Subcutaneous adipose tissue (tissue), 4 donors: ENCODE results near the gene HSD17B3. TPM values are rescaled to one million over a fixed set of nuclear protein-coding genes. Genes with fewer than 3 reads are reported as not detected.

Source experiments
- small RNA-seq: library from RNA; depleted of rRNA; stranded (forward); fragments of <200 nt; gene quantifications from one replicate; pipeline ENCODE3, GENCODE V24; 2016
- total RNA-seq, 4 donors: library from RNA; depleted of rRNA; stranded (reverse); fragments of >200 nt; gene quantifications; one replicate each; pipeline ENCODE4 v1.1.0, GENCODE V29; 2016
- TF ChIP-seq, protein P1 (sequence below): fragments of 450-650 bp; IDR thresholded peaks from one replicate; pipeline ENCODE4 v1.5.1; 2016; ENCODE audit warnings: low read depth, mild to moderate bottlenecking, control low read depth, antibody characterized with exemption, moderate library complexity

HSD17B3 gene
- total RNA-seq, 4 donors from 2014 or later: 2.6 TPM; not detected in 3

DNA sequence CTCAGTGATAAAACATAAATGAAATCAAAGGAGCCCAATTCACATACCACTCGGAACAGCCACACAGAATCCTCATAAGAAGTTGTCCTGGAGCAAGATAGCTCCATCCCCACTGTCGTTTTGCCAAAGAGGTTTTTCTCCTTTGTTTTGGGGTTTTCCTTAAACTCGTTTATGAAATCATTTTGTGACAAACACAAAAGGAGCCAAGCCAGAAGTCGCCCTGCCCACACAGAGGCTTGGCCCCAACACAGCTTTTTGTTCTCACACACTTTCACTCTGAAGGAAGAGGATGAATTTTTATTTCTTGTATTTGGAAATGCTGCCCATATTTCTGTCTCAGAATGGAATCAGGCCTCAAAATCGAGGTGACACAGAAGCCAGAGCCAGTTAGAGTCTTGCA lies 113.4 kb downstream of the HSD17B3 start:
- TF ChIP-seq, protein P1, sequence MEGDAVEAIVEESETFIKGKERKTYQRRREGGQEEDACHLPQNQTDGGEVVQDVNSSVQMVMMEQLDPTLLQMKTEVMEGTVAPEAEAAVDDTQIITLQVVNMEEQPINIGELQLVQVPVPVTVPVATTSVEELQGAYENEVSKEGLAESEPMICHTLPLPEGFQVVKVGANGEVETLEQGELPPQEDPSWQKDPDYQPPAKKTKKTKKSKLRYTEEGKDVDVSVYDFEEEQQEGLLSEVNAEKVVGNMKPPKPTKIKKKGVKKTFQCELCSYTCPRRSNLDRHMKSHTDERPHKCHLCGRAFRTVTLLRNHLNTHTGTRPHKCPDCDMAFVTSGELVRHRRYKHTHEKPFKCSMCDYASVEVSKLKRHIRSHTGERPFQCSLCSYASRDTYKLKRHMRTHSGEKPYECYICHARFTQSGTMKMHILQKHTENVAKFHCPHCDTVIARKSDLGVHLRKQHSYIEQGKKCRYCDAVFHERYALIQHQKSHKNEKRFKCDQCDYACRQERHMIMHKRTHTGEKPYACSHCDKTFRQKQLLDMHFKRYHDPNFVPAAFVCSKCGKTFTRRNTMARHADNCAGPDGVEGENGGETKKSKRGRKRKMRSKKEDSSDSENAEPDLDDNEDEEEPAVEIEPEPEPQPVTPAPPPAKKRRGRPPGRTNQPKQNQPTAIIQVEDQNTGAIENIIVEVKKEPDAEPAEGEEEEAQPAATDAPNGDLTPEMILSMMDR: no peak

DNA sequence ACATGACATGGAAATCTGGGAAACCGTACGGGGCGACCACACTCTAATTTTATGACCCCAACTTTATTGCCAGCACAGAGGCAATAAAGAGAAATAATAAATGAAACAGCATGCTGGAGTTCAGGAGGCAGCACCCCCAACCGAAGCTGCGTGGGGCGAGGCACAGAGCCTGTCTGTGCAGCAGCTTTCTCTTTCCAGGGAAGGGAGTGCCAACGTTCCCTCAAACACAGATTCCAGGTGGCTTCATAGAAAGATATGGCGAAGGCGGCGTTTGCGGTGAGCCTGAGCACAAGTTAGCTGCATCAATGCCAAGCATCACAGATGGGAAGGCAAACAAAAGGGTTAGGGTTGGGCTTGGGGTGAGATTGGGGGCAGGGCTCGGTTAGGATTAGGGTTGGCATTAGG lies 114.8 kb downstream of the HSD17B3 start:
- TF ChIP-seq, protein P1: no peak

DNA sequence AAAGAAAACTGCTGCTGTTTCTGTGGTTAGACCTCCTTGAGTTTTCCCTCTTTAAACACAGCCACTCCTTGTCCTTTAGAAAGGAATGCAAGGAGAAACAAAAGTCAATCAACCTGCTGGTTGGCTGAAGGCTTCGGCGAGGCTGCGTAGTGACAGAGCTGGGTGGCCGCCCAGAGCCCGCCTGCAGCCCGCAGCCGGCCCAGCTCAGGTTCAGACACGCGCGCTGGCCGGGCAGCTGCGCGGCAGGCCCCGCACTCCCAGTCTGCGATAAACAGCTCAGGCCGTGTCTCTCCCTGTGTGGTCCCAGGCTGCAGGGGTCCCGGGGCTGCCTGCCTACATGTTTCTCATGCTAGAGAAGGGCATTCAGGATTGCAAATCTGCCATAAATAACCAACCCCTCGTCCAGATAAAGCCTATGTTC lies 115.4 kb downstream of the HSD17B3 start:
- TF ChIP-seq, protein P1: no peak

DNA sequence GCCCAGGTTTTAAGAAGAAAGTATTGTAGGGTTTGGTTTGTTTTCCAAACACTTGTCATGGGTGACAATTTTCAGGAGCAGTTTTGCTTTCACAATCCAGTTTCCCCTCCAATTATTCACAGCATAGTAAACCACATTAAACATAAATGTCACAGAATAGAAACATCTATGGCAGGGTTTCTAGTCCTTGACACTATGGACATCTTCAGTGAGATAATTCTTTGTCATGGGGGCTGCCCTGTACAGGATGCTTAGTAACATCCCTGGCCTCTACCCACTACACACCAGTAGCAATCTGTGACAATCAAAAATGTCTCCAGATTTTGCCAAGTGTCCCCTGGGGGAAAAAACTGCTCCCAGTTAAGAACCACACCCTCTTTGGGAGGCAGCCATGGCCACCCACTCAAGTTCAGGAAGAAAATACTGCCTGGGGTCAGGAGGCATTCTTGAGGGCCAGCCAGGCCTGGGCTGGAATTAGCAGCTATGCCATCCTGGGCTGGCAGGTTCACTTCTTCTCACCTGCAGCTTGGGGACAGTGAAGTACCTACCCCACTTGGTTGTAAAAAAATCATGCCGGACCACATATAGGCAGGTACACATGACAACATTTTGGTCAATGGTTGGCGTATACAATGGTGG lies 116.3 kb downstream of the HSD17B3 start:
- TF ChIP-seq, protein P1: no peak

Small RNA genes within 50 kb of the gene (small RNA-seq; reads per million reads assigned to genes)
- not detected for gene RNU6-1160P

Other genes with a start within 250 kb of the HSD17B3 start
- 10 to 100 TPM; 15.9 to 22.9 (median 17.6) TPM for gene SLC35D2, start 81.5 kb upstream of the HSD17B3 start, total RNA-seq
- 1 to 10 TPM in 3 of 4 donors, under 1 TPM in 1; 0.49 to 2.1 (median 1.5) TPM for gene ZNF367, start 116.2 kb upstream of the HSD17B3 start, total RNA-seq
- gene HABP4, start 148.0 kb upstream of the HSD17B3 start, total RNA-seq: 10 to 100 TPM; 15.1 to 32.8 (median 26.2) TPM